ENCODE results near the gene C20orf141.

Gene C20orf141

GRCh38 chr20:2778602-2779321 lies 36.0 kb upstream of the C20orf141 start:
- no peak overlapping the region for H3K4me3 ChIP-seq (ENCODE audit: low read depth, low read length)
- no peak for TF ChIP-seq CTCF (IDR thresholded peaks at IDR 0.05; ENCODE audit: borderline replicate concordance, insufficient read depth, low read depth, low read length)

GRCh38 chr20:2780948-2781347 lies 33.8 kb upstream of the C20orf141 start:
- TF ChIP-seq CTCF (IDR thresholded peaks at IDR 0.05; ENCODE audit: borderline replicate concordance, insufficient read depth, low read depth, low read length): no peak

GRCh38 chr20:2783908-2784566 lies 30.8 kb upstream of the C20orf141 start:
- TF ChIP-seq CTCF (IDR thresholded peaks at IDR 0.05; ENCODE audit: borderline replicate concordance, insufficient read depth, low read depth, low read length): no peak
- no peak overlapping the region for H3K4me3 ChIP-seq (ENCODE audit: low read depth, low read length)

More at GRCh38 chr20:2780948-2781347, 33.8 kb upstream of the C20orf141 start:
- no peak overlapping the region for H3K4me3 ChIP-seq (ENCODE audit: low read depth, low read length)

GRCh38 chr20:2793471-2793870 lies 21.3 kb upstream of the C20orf141 start:
- TF ChIP-seq CTCF (IDR thresholded peaks at IDR 0.05; ENCODE audit: borderline replicate concordance, insufficient read depth, low read depth, low read length): no peak
- H3K4me3 ChIP-seq (ENCODE audit: low read depth, low read length): no peak overlapping the region

GRCh38 chr20:2794202-2794748 lies 20.5 kb upstream of the C20orf141 start:
- H3K4me3 ChIP-seq (ENCODE audit: low read depth, low read length): no peak overlapping the region
- TF ChIP-seq CTCF (IDR thresholded peaks at IDR 0.05; ENCODE audit: borderline replicate concordance, insufficient read depth, low read depth, low read length): no peak

GRCh38 chr20:2794866-2795447 lies 19.8 kb upstream of the C20orf141 start:
- no peak overlapping the region for H3K4me3 ChIP-seq (ENCODE audit: low read depth, low read length)

More at GRCh38 chr20:2794866-2795447, 19.8 kb upstream of the C20orf141 start:
- no peak for TF ChIP-seq CTCF (IDR thresholded peaks at IDR 0.05; ENCODE audit: borderline replicate concordance, insufficient read depth, low read depth, low read length)
